H1 (cell line): ENCODE measurements around the gene ZNF25. TPM values are rescaled to one million over a fixed set of nuclear protein-coding genes. Genes with fewer than 3 reads are reported as not detected.

Experiments
- CTCF ChIA-PET: fragments of 300-600 bp; sonication (Branson Sonifier 250); formaldehyde crosslinking; loops from one replicate; lab custom pipeline; 2021; ENCODE audit not compliant: partially characterized antibody; lab: Charles Lee
- POLR2A ChIA-PET: fragments of 300-600 bp; sonication (Branson Sonifier 250); formaldehyde crosslinking; loops from one replicate; lab custom pipeline; 2021; ENCODE audit warnings: inconsistent platforms; ENCODE audit not compliant: partially characterized antibody; lab: Charles Lee
- DNase-seq, 2 experiments: peaks; one replicate each; pipeline versions ENCODE4 v3.0.0 to v3.0.0-alpha.2; 2010 to 2022; ENCODE audit warnings: low spot score in 2 of 2, low read depth in 1 of 2, mixed read lengths in 1 of 2
- FAIRE-seq: peaks from 2 replicates; lab custom pipeline; 2011; peaks lifted over from hg19 to GRCh38; lab: Jason Lieb, UNC
- H2AFZ ChIP-seq: 2 replicates; pipeline ENCODE4 v1.8.1; 2012; ENCODE audit warnings: low read length, inconsistent platforms
- H2AK5ac ChIP-seq: 2 replicates; pipeline ENCODE4 v1.6.1; 2013; ENCODE audit warnings: low read depth, low read length
- H2BK120ac ChIP-seq: replicated peaks from 2 replicates; pipeline ENCODE3; 2013; ENCODE audit warnings: low read depth, low read length, inconsistent platforms
- H2BK12ac ChIP-seq: 2 replicates; pipeline ENCODE4 v1.6.1; 2013; ENCODE audit warnings: low read depth, low read length
- H2BK15ac ChIP-seq: 2 replicates; pipeline ENCODE4 v1.6.1; 2013; ENCODE audit warnings: low read length
- H2BK20ac ChIP-seq: 2 replicates; pipeline ENCODE4 v1.6.1; 2013; ENCODE audit warnings: low read length
- H2BK5ac ChIP-seq: 2 replicates; pipeline ENCODE4 v1.6.1; 2013; ENCODE audit warnings: low read depth, low read length
- H3K14ac ChIP-seq: 2 replicates; pipeline ENCODE4 v1.6.1; 2013; ENCODE audit warnings: inconsistent platforms; ENCODE audit not compliant: insufficient read length
- H3K18ac ChIP-seq: 2 replicates; pipeline ENCODE4 v1.6.1; 2013; ENCODE audit warnings: low read length; ENCODE audit errors: extremely low read depth
- H3K23ac ChIP-seq: 2 replicates; pipeline ENCODE4 v1.6.1; 2013; ENCODE audit warnings: inconsistent platforms; ENCODE audit not compliant: insufficient read length
- H3K23me2 ChIP-seq: 2 replicates; pipeline ENCODE4 v1.6.1; 2013; ENCODE audit warnings: low read depth, low read length
- H3K27ac ChIP-seq: 2 replicates; pipeline ENCODE4 v1.6.1; 2011; ENCODE audit warnings: low read depth, low read length, inconsistent platforms
- H3K27me3 ChIP-seq, 4 experiments: replicated peaks in 1 of 4; 1 replicate in 1 of 4; 2 replicates in 3 of 4; pipeline versions ENCODE4 v1.6.1 to v1.8.1; 2011 to 2013; ENCODE audit warnings: low read length in 3 of 4, mild to moderate bottlenecking in 3 of 4, inconsistent platforms in 2 of 4, mixed read lengths in 2 of 4, moderate library complexity in 1 of 4; ENCODE audit not compliant: control insufficient read depth in 3 of 4, insufficient read depth in 3 of 4; ENCODE audit errors: extremely low read depth in 1 of 4
- H3K36me3 ChIP-seq, 4 experiments: 2 replicates each; pipeline versions ENCODE4 v1.6.1 to v1.8.1; 2011 to 2013; ENCODE audit warnings: mild to moderate bottlenecking in 4 of 4, low read length in 3 of 4, moderate library complexity in 2 of 4, control low read depth in 1 of 4, inconsistent platforms in 1 of 4; ENCODE audit not compliant: insufficient read depth in 4 of 4, control insufficient read depth in 2 of 4
- H3K4ac ChIP-seq: replicated peaks from 2 replicates; pipeline ENCODE3; 2013; ENCODE audit warnings: low read length, low read depth, mixed read lengths, inconsistent platforms; ENCODE audit not compliant: insufficient read length
- H3K4me1 ChIP-seq, 4 experiments: replicated peaks in 1 of 4; 1 replicate in 1 of 4; 2 replicates in 3 of 4; pipeline versions ENCODE4 v1.6.1 to v1.8.1; 2011 to 2013; ENCODE audit warnings: low read length in 3 of 4, inconsistent platforms in 2 of 4, mixed read lengths in 1 of 4; ENCODE audit not compliant: insufficient read depth in 4 of 4, control insufficient read depth in 3 of 4
- H3K4me2 ChIP-seq, 2 experiments: 2 replicates each; pipeline versions ENCODE4 v1.6.1 to v1.8.1; 2011 to 2013; ENCODE audit warnings: low read depth in 2 of 2, low read length in 2 of 2, control low read depth in 1 of 2, inconsistent platforms in 1 of 2, mild to moderate bottlenecking in 1 of 2; ENCODE audit not compliant: insufficient read depth in 1 of 2
- H3K4me3 ChIP-seq, 4 experiments: fragments of 200-600, 300-600 bp in 1 of 4; sonication (generic), shearing (Covaris generic), sonication (Bioruptor Twin) in 1 of 4; 2 replicates each; pipeline versions ENCODE4 v1.5.1 to v1.8.1; 2011 to 2016; ENCODE audit warnings: low read length in 4 of 4, low read depth in 3 of 4, control low read depth in 2 of 4, inconsistent platforms in 2 of 4, mild to moderate bottlenecking in 2 of 4, mixed read lengths in 1 of 4, moderate library complexity in 1 of 4; ENCODE audit not compliant: insufficient read depth in 2 of 4; ENCODE audit errors: extremely low read depth in 1 of 4
- H3K56ac ChIP-seq: replicated peaks from 2 replicates; pipeline ENCODE3; 2013; ENCODE audit warnings: low read depth, mild to moderate bottlenecking, mixed read lengths, low read length, inconsistent platforms; ENCODE audit not compliant: insufficient read length
- H3K79me1 ChIP-seq: 2 replicates; pipeline ENCODE4 v1.6.1; 2013; ENCODE audit warnings: low read depth, low read length, control low read depth
- H3K79me2 ChIP-seq, 2 experiments: 2 replicates each; pipeline versions ENCODE4 v1.6.1 to v1.8.1; 2012 to 2013; ENCODE audit warnings: low read length in 2 of 2, mild to moderate bottlenecking in 2 of 2, inconsistent platforms in 1 of 2; ENCODE audit not compliant: insufficient read depth in 2 of 2, control insufficient read depth in 1 of 2
- H3K9ac ChIP-seq, 4 experiments: replicated peaks in 1 of 4; 1 replicate in 1 of 4; 2 replicates in 3 of 4; pipeline versions ENCODE4 v1.6.1 to v1.8.1; 2011 to 2013; ENCODE audit warnings: low read depth in 3 of 4, low read length in 3 of 4, control low read depth in 2 of 4, mild to moderate bottlenecking in 2 of 4, moderate library complexity in 2 of 4, inconsistent platforms in 1 of 4; ENCODE audit errors: extremely low read depth in 1 of 4
- H3K9me3 ChIP-seq, 2 experiments: 2 replicates each; pipeline versions ENCODE4 v1.6.1 to v1.8.1; 2012 to 2013; ENCODE audit warnings: mild to moderate bottlenecking in 2 of 2, moderate library complexity in 2 of 2, control low read depth in 1 of 2, inconsistent platforms in 1 of 2, low read depth in 1 of 2, low read length in 1 of 2, mixed read lengths in 1 of 2; ENCODE audit not compliant: insufficient read depth in 2 of 2
- H4K20me1 ChIP-seq, 2 experiments: replicated peaks in 1 of 2; 2 replicates each; pipeline versions ENCODE3 to v1.8.1; 2011 to 2013; ENCODE audit warnings: inconsistent platforms in 2 of 2, low read length in 2 of 2, mild to moderate bottlenecking in 1 of 2; ENCODE audit not compliant: insufficient read depth in 2 of 2, control insufficient read depth in 1 of 2
- H4K5ac ChIP-seq: 2 replicates; pipeline ENCODE4 v1.6.1; 2013; ENCODE audit warnings: low read length, low read depth, mixed read lengths, inconsistent platforms; ENCODE audit not compliant: insufficient read length
- H4K8ac ChIP-seq: 2 replicates; pipeline ENCODE4 v1.8.0; 2013; ENCODE audit warnings: mild to moderate bottlenecking, moderate library complexity, low read length, inconsistent platforms; ENCODE audit not compliant: insufficient read depth; ENCODE audit errors: extremely low read depth
- H4K91ac ChIP-seq: replicated peaks from 2 replicates; pipeline ENCODE3; 2013; ENCODE audit warnings: low read length, mixed read lengths, inconsistent platforms; ENCODE audit not compliant: insufficient read length
- ASH2L ChIP-seq: fragments of 200-600, 300-600 bp; sonication (generic); IDR thresholded peaks from one replicate; pipeline ENCODE4 v1.7.1; 2017; ENCODE audit warnings: low read length
- BCL11A ChIP-seq, 2 experiments: IDR thresholded peaks; one replicate each; pipeline ENCODE4 v1.6.1; 2011; ENCODE audit warnings: low read depth in 2 of 2, low read length in 2 of 2, mild to moderate bottlenecking in 2 of 2
- CHD2 ChIP-seq: IDR thresholded peaks from 2 replicates; pipeline ENCODE4 v1.6.1; 2012; ENCODE audit warnings: low read length, improper control_type of control experiment
- NANOG ChIP-seq: IDR thresholded peaks from 2 replicates; pipeline ENCODE4 v1.6.1; 2011; ENCODE audit warnings: low read length, low read depth, mild to moderate bottlenecking, inconsistent platforms; ENCODE audit not compliant: insufficient read depth, poor library complexity, severe bottlenecking
- RAD21 ChIP-seq, 2 experiments: IDR thresholded peaks in 1 of 2; conservative IDR thresholded peaks in 1 of 2; 2 replicates each; pipeline ENCODE4 v1.6.1; 2011; ENCODE audit warnings: low read depth in 2 of 2, low read length in 2 of 2, improper control_type of control experiment in 1 of 2, inconsistent platforms in 1 of 2, mild to moderate bottlenecking in 1 of 2, moderate library complexity in 1 of 2
- RBBP5 ChIP-seq: IDR thresholded peaks from 2 replicates; pipeline ENCODE4 v1.7.1; 2012; ENCODE audit warnings: low read depth, mild to moderate bottlenecking, inconsistent platforms, low read length, moderate library complexity, borderline replicate concordance
- RXRA ChIP-seq: IDR thresholded peaks from 2 replicates; pipeline ENCODE4 v1.6.1; 2011; ENCODE audit warnings: low read depth, mild to moderate bottlenecking, low read length, moderate library complexity; ENCODE audit not compliant: insufficient read depth
- SAP30 ChIP-seq: fragments of 300-600 bp; sonication (generic); IDR thresholded peaks from 2 replicates; pipeline ENCODE4 v1.7.1; 2012; ENCODE audit warnings: low read length, moderate library complexity, mild to moderate bottlenecking, inconsistent platforms; ENCODE audit not compliant: insufficient read depth, insufficient replicate concordance
- SP1 ChIP-seq: IDR thresholded peaks from 2 replicates; pipeline ENCODE4 v1.6.1; 2011; ENCODE audit warnings: low read depth, low read length
- SP4 ChIP-seq: IDR thresholded peaks from 2 replicates; pipeline ENCODE4 v1.6.1; 2012; ENCODE audit warnings: low read length, inconsistent platforms
- SUZ12 ChIP-seq: fragments of 200-600 bp; sonication (generic); IDR thresholded peaks from 2 replicates; pipeline ENCODE4 v1.6.1; 2012; ENCODE audit warnings: mild to moderate bottlenecking, inconsistent platforms, low read length, moderate library complexity, mixed read lengths
- TCF12 ChIP-seq: IDR thresholded peaks from 2 replicates; pipeline ENCODE4 v1.6.1; 2011; ENCODE audit warnings: low read depth, mild to moderate bottlenecking, low read length
- ZNF274 ChIP-seq: IDR thresholded peaks from 2 replicates; pipeline ENCODE4 v1.7.0; 2012; ENCODE audit warnings: low read length, borderline replicate concordance; ENCODE audit errors: extremely low read depth
- WGBS, 2 experiments: shearing (Covaris generic) in 1 of 2; methylation state at CpG; one replicate each; pipeline versions ENCODE4 v1.1.6 to v1.1.7; 2013 to 2015; ENCODE audit warnings: low lambda C conversion rate in 2 of 2, mixed read lengths in 2 of 2, inconsistent platforms in 1 of 2, low coverage in 1 of 2, missing lambda C conversion rate in 1 of 2; ENCODE audit not compliant: insufficient replicate concordance in 2 of 2, insufficient coverage in 1 of 2, insufficient read length in 1 of 2; ENCODE audit errors: extremely low coverage in 1 of 2, missing lambda C conversion rate in 1 of 2; 5-methylcytosine and 5-hydroxymethylcytosine counted together
- polyA plus RNA-seq, 7 experiments: library from polyadenylated mRNA; depleted of rRNA in 3 of 7; stranded (reverse) in 5 of 7; unstranded in 2 of 7; fragments of >200 nt in 5 of 7; fragments of 200-250 nt in 2 of 7; gene quantifications; 1 replicate in 5 of 7; 2 replicates in 1 of 7; 4 replicates in 1 of 7; pipeline versions ENCODE4 v1.2.1 to v1.2.3, GENCODE V29; 2011 to 2013; ENCODE audit warnings: missing spikeins in 2 of 7, mixed read lengths in 2 of 7
- total RNA-seq: library from RNA; stranded (reverse); fragmentation: NEBNext Ultra II Directional; extraction: Animal tissue kit (Norgen Biotek cat#: 25700); gene quantifications from 2 replicates; pipeline ENCODE4 v1.2.1, GENCODE V29; 2021

The ZNF25 gene
- total and polyA plus RNA-seq, 2 of the 8 experiments (the other 6 are each of a cell fraction or from before 2014, with no cell fraction given): 0.17 to 1.3 TPM

- H2BK15ac ChIP-seq: no peak overlapping the region
- no peaks in the 10 kb centered on the region for H3K23me2 ChIP-seq
- no peaks in the 10 kb centered on the region for H4K20me1 ChIP-seq
- WGBS, 2 experiments: 85% methylated on average over 1 of the region's 1 CpG; no CpG with 5 or more reads in 1 of the 2 experiments
- no peak overlapping the region for H3K4me3 ChIP-seq
- no peak overlapping the region for H2BK20ac ChIP-seq
- H4K91ac ChIP-seq: no peak overlapping the region
- H3K4me2 ChIP-seq: no peak overlapping the region
- H3K18ac ChIP-seq: no peak overlapping the region
- no peaks in the 10 kb centered on the region for H3K79me1 ChIP-seq
- H3K27me3 ChIP-seq: no peaks in the 10 kb centered on the region
- no peak overlapping the region for H3K23ac ChIP-seq
- no peak for DNase-seq
- no peaks in the 10 kb centered on the region for H3K4me1 ChIP-seq
- H2BK12ac ChIP-seq: no peak overlapping the region
- no peak overlapping the region for H2BK120ac ChIP-seq
- no peaks in the 10 kb centered on the region for H3K36me3 ChIP-seq
- ChIA-PET POLR2A (no interaction called here), CTCF (no interaction called here)
- no peak for FAIRE-seq
- H3K27ac ChIP-seq: no peak overlapping the region
- H4K5ac ChIP-seq: no peak overlapping the region
- no peak overlapping the region for H3K9ac ChIP-seq
- H2BK5ac ChIP-seq: no peak overlapping the region
- H3K79me2 ChIP-seq: no peaks in the 10 kb centered on the region
- H3K14ac ChIP-seq: no peak overlapping the region
- no peak overlapping the region for H3K56ac ChIP-seq
- no peak overlapping the region for H3K4ac ChIP-seq
- no peak overlapping the region for H2AFZ ChIP-seq
- no peak overlapping the region for H4K8ac ChIP-seq
- H3K9me3 ChIP-seq: peaks cover 15 to 28% of the 10 kb centered on the region in 2 experiments; a peak in 3 of 4 replicates
- TF ChIP-seq CHD2 (no peak), RAD21 (IDR thresholded peaks at IDR 0.05 in 1 of 2, conservative IDR thresholded peaks at IDR 0.05 in 1 of 2; ENCODE audit: low read depth in 2 of 2, low read length in 2 of 2) (no peak), SP1 (no peak), BCL11A (IDR thresholded peaks at IDR 0.05; ENCODE audit: low read depth in 2 of 2, low read length in 2 of 2) (no peak), SAP30 (no peak), TCF12 (no peak), ZNF274 (no peak), NANOG (no peak), SP4 (no peak), RXRA (no peak), RBBP5 (no peak), SUZ12 (no peak), ASH2L (no peak)
- no peak overlapping the region for H2AK5ac ChIP-seq
Measured at GRCh38 chr10:38003588-38003987, 27.1 kb upstream of the ZNF25 start.
